ENCODE measurements around the gene BPI. TPM values are rescaled to one million over a fixed set of nuclear protein-coding genes. Genes with fewer than 3 reads are reported as not detected.
"Not testable (repeated sequence)": the region's sequence is repeated elsewhere in the genome, so short reads cannot be mapped to it uniquely, and the experiment has no call there.

The BPI gene
- total RNA-seq, 1 donor = not detected

GRCh38 chr20:38338849-38339520 is 35.0 kb downstream of the BPI start:
- TF ChIP-seq, protein P1, sequence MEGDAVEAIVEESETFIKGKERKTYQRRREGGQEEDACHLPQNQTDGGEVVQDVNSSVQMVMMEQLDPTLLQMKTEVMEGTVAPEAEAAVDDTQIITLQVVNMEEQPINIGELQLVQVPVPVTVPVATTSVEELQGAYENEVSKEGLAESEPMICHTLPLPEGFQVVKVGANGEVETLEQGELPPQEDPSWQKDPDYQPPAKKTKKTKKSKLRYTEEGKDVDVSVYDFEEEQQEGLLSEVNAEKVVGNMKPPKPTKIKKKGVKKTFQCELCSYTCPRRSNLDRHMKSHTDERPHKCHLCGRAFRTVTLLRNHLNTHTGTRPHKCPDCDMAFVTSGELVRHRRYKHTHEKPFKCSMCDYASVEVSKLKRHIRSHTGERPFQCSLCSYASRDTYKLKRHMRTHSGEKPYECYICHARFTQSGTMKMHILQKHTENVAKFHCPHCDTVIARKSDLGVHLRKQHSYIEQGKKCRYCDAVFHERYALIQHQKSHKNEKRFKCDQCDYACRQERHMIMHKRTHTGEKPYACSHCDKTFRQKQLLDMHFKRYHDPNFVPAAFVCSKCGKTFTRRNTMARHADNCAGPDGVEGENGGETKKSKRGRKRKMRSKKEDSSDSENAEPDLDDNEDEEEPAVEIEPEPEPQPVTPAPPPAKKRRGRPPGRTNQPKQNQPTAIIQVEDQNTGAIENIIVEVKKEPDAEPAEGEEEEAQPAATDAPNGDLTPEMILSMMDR (IDR thresholded peaks at IDR 0.05; ENCODE audit: insufficient read depth, low read depth, low read length) = peak; percentile 38
- H3K4me3 ChIP-seq (ENCODE audit: low read depth, low read length) = no peak overlapping the region
- DNase-seq (ENCODE audit: low read depth) = peak; percentile 36

GRCh38 chr20:38339521-38339896 is 35.6 kb downstream of the BPI start:
- not testable (repeated sequence) for H3K4me3 ChIP-seq (ENCODE audit: low read depth, low read length); DNase-seq (ENCODE audit: low read depth)

DNA sequence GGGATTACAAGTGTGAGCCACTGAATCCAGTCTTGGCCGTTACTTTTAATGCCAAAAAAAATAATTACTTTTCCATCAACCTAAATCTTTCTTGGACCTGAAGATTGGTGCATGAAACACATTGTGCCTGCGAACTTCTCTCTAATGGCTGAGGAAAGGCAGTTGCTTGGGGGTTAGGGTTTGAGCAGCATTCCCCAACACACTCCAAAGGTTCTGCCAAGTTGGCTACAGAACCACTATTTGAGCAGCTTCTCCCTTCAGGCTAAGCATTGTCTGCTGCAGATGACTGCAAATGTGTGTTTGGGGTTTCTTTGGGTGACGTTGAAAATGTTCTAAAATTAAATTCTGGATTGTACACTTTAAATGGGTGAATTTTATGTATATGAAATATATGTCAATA is 36.0 kb downstream of the BPI start:
- H3K4me3 ChIP-seq (ENCODE audit: low read depth, low read length) = no peak overlapping the region
- TF ChIP-seq, protein P1 (IDR thresholded peaks at IDR 0.05; ENCODE audit: insufficient read depth, low read depth, low read length) = no peak
- no peak for DNase-seq (ENCODE audit: low read depth)

GRCh38 chr20:38340693-38341092 is 36.7 kb downstream of the BPI start:
- no peak for DNase-seq (ENCODE audit: low read depth)
- TF ChIP-seq, protein P1 (IDR thresholded peaks at IDR 0.05; ENCODE audit: insufficient read depth, low read depth, low read length) = no peak
- no peak overlapping the region for H3K4me3 ChIP-seq (ENCODE audit: low read depth, low read length)

DNA sequence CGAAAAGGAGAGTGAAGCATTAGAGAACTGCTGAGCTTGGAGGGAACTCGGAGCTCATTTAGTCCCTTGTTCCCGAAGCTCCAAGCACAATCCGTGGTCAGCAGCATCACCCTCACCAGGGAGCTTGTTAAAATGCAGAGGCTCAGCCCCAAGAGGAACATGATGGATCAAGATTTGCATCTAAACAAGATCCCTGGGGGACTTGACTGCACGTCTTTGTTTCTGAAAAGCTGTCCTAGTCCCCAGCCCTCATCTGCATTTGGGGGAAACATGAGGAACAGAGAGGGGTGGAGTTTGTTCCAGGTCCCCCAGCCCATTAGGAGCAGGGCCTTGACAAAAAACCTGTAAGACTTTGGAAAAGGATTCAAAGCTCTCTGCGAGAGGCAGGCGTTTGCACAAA is 38.3 kb downstream of the BPI start:
- H3K4me3 ChIP-seq (ENCODE audit: low read depth, low read length) = no peak overlapping the region
- no peak for DNase-seq (ENCODE audit: low read depth)
- TF ChIP-seq, protein P1 (IDR thresholded peaks at IDR 0.05; ENCODE audit: insufficient read depth, low read depth, low read length) = no peak

DNA sequence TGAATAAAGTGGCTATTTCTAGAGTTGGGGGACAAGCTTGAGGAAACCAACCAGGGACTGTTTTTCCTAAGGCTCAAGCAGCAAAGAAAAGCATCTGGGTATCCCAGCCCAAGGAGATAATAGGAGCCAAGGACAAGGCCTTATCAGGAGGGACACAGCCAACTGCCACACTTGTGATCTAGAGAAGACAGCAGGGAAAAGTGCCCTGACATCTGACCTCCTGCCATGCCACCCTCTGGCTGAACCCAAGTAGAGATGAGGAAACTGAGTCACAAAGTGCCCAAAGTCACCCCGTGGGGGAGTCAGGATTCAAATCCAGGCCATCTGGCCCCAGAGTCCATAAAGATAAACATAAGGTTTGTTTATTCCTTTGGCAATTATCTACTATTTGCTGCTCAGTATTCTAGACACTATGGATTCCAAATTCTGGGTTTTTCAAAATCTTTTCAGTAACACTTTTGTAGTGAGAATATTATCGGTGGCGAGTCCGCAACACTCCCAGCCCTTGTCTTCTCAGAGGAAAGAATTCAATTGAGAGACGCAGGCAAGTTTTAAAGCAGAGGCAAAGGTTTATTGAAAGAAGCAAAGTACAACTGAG is 38.9 kb downstream of the BPI start:
- DNase-seq (ENCODE audit: low read depth) = no peak
- TF ChIP-seq, protein P1 (IDR thresholded peaks at IDR 0.05; ENCODE audit: insufficient read depth, low read depth, low read length) = no peak
- H3K4me3 ChIP-seq (ENCODE audit: low read depth, low read length) = peak overlapping the region; percentile 22

GRCh38 chr20:38343311-38344106 is 39.6 kb downstream of the BPI start:
- H3K4me3 ChIP-seq (ENCODE audit: low read depth, low read length) = peak overlapping the region; percentile 29
- DNase-seq (ENCODE audit: low read depth) = peak; percentile 75

More at GRCh38 chr20:38343311-38344106, 39.6 kb downstream of the BPI start:
- TF ChIP-seq, protein P1 (IDR thresholded peaks at IDR 0.05; ENCODE audit: insufficient read depth, low read depth, low read length) = no peak
